Renal cortical epithelial cell (primary cell): Measurements from ENCODE around the gene CLRN1. TPM values are rescaled to one million over a fixed set of nuclear protein-coding genes. Genes with fewer than 3 reads are reported as not detected.

Experiments
- DNase-seq: peaks from one replicate; pipeline ENCODE4 v3.0.0-alpha.2; 2011; ENCODE audit warnings: low read depth
- total RNA-seq: library from RNA; depleted of rRNA; stranded (reverse); fragments of >200 nt; gene quantifications from 2 replicates; pipeline ENCODE4 v1.2.3, GENCODE V29; 2014

The CLRN1 gene
- total RNA-seq, 1 donor from 2014 or later: not detected

DNA sequence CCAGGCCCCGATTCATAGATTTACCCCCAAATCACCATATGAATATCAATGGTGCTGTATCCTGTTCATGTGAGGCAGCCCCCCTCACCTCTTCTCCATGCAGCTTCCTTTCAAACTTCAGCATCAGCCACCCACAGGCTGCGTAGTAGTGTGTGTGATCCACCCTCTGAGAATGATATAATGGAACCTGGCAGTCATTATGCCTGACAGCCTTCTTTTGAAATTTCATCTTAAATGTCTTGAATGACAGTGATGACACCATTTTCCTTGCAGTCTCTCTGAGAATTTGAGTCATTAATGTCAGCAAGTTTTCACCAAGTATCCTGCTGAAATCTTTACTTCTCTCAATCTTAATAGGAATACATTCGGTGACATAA is 3.5 kb upstream of the CLRN1 start:
- DNase-seq: no peak

- no peak for DNase-seq
These were observed 2.8 kb upstream of the CLRN1 start for GRCh38 chr3:150975086-150975991.

DNA sequence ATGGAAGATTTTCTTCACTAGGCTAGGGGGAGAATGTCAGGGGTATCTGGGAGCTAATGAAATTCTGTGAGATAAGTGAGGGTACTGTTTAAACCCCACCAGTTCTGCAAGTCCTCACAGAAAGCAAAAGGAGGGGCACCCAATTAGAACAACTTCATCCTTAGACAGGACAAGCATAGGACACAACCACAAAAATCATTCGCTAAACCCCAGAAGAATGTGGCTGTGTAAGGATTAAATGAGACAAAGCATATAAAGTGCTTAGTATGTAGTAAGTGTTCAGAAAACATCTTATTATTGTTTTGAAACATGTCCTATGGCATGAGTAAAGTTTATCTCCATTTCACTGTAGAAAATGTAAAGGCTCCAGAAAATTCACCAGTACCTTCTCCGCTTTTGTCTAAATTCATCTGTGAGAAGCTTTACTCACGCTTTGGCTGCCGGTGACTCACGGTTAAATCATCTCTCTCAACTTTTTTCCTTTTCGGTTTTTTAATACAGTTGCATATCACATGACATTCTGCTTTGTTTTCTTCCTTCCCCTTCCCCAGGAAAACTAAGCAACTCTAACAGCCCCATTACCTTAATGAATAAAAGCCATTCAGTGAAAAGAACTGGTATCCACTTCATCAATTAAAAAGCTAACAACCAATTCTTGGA is 1.7 kb downstream of the CLRN1 start:
- DNase-seq: peak; percentile 75

GRCh38 chr3:150968341-150969035 is 4.0 kb downstream of the CLRN1 start:
- DNase-seq: no peak

DNA sequence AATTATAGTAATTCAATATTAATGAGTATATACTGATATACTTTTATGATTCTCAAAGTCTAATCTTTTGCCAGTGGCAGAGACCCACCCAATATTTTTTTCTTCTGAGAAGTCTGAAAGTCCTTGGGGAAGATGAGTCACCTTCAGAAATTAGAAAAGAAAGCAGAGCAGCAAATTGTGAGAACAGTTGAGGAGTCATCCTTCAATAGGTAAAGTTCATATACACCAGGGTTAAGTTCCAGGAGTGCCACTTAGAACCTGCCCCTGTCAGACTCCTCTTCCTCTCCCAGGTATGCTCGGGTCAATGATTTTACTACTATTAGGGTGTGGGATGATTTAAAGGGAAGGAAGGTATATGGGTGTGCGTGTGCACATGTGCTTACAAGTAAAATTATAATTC is 7.1 kb downstream of the CLRN1 start:
- peak; percentile 13 for DNase-seq

- DNase-seq: no peak
These were observed 10.6 kb downstream of the CLRN1 start for GRCh38 chr3:150961949-150962348.

GRCh38 chr3:150960708-150961684 is 11.5 kb downstream of the CLRN1 start:
- no peak for DNase-seq

DNA sequence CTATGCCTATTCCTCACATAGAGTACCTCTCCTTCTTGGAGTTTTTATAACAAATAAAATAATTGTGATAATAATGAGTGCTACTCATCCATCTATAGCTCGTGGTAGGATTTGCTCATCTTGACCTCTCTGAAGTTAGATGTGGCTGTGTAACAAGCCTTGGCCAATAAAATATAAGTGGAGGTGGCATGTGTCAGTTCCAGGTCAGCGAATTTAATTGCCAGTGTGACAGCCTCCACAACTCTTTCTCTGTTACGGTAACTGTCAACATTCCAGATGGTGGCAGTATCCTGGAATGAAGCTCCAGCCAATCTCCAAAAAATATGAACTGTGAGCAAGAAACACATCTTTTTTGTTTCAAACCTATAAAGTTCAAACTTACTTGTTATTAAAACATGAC is 13.8 kb downstream of the CLRN1 start:
- peak; percentile 18 for DNase-seq

DNA sequence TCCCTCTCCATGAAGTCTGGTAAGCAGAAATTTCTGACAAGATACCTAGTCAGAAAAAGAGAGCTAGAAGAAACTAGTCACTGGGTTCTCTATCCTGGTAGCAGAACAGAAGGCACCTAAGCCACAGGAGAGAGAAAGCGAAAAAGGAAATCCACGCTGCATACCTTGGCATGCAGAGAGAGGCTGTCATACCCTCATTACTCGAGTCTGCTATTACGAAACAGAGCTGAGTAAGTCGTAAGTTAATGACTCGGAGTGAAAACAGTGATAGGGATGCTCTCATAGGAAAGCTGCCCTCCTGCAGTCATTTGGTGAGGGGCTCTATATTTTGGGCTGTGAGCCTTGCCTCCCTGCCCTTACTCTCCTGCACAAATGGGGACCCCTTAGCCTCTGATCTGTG is 16.2 kb downstream of the CLRN1 start:
- DNase-seq: peak; percentile 70

GRCh38 chr3:150951923-150952322 is 20.6 kb downstream of the CLRN1 start:
- DNase-seq: no peak

DNA sequence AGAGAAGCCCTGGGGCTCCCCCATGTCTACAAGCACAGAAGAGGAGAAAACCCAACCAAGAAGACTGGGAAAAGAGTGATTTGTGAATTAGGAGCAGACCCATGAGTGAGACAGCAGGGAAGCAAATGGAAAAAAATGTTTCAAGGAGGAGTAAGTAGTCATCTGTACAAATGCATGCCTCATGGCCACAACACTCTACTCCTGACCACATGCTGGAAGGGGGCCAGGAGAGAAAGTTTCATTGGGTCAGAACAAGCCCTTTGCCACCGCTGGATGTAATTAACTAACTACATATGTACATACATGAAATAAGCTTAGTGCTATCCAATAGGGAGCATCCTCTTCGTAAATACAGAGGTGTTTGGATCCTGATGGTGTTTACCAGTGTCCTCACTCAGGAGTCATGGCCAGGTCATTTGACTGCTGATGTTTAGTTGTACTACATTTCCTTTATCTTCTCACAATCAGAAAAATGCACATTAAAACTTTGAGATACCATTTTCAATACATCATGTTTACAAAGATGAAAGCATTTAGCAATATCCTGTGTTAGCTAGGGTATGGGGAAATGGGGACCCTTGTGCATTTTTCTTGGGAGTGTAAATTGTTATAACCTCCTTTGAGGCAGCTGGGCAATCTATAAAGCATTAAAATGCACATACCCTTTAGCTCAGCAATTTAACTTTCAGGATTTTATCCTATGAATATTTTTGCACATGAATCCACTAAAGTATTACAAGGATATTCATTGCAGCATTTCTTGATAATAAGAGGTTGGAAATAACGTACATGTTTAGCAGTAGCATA is 27.1 kb downstream of the CLRN1 start:
- DNase-seq: peak; percentile 61

GRCh38 chr3:150942221-150942620 is 30.3 kb downstream of the CLRN1 start:
- no peak for DNase-seq

- no peak for DNase-seq
These were observed 35.8 kb downstream of the CLRN1 start for GRCh38 chr3:150936693-150937092.

- peak; percentile 7 for DNase-seq
These were observed 39.0 kb downstream of the CLRN1 start for GRCh38 chr3:150933473-150933995.

- DNase-seq: no peak
These were observed 40.8 kb downstream of the CLRN1 start for GRCh38 chr3:150931745-150932144.

DNA sequence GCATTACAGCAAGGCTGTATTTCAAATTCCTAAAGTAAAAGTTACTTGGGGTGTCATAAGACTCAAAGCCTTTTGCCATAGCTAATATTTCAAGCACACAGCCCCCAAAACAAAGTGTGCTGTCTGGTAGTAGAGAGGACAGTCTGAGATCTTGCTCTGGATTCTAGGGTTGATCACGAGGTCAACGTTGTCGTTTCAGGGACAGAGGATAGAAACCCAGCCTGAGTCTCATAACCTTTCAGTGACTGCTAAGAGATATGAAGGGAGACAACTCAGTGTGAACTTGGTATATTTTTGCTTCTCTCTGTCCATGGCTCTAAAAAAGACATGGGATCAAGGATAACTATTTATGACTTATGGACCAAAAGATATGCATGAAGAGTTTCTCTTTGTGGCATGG is 41.7 kb downstream of the CLRN1 start:
- DNase-seq: no peak

- DNase-seq: no peak
These were observed 44.3 kb downstream of the CLRN1 start for GRCh38 chr3:150928234-150928633.

DNA sequence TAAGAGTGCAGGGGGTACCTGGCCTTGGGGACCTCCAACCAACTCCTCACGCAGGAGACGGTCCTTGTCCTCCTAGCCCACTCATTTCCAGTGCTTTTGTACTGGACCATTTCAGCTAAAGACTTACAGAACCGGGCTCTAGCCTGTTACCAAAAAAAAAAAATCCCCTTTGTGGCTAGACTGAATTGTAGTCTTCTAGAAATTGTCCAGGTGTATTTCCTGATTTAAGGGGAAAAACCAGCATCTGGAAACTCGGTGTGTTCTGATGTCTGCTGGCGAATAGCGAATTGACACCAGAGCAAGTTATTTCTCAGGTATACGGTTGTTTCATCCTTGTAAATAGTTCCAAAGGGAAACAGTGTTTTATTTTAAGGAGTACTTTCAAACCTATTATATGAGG is 46.2 kb downstream of the CLRN1 start:
- DNase-seq: no peak

DNA sequence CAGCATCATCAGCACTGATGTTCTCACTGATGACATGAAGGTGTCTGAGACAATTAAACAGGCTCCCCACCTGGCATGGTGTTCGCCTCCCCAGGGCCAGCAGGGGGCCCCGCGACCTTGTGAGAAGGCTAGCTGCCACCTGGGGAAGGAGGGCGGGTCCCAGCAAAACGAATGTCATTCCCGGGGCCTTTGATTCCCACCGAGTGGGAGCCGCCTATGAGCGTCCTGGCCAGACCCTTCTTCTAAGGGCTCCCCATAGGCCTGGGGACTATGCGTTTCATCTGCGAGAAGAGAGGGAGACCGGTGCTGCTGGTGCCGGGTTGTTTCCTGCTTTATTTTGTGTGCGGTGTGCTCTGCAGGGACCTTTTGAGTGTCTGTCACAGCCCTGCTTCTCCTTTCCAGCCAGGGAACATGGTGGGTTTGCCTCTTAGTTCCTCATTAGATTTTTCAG is 46.8 kb downstream of the CLRN1 start:
- peak; percentile 18 for DNase-seq

GRCh38 chr3:150922611-150923010 is 49.9 kb downstream of the CLRN1 start:
- no peak for DNase-seq
